ENCODE measurements around the gene GOLGA6A. TPM values are rescaled to one million over a fixed set of nuclear protein-coding genes. Genes with fewer than 3 reads are reported as not detected.

GOLGA6A gene
- total and polyA plus RNA-seq, 9 of the 15 experiments (the other 6 are each of a cell fraction or from before 2014, with no cell fraction given): not detected

GRCh38 chr15:74040109-74040850 lies 42.1 kb downstream of the GOLGA6A start (continued):
- TF ChIP-seq ZBTB40 (IDR thresholded peaks at IDR 0.05) (no peak), ZBTB40 (CRISPR knock-in tag; IDR thresholded peaks at IDR 0.05) (no peak), ATF7 (IDR thresholded peaks at IDR 0.05) (no peak), NR2F6 (CRISPR knock-in tag; IDR thresholded peaks at IDR 0.05) (no peak), TSC22D4 (tag; IDR thresholded peaks at IDR 0.05) (no peak), ZBTB8A (IDR thresholded peaks at IDR 0.05; ENCODE audit: partially characterized antibody) (no peak), RBM15 (IDR thresholded peaks at IDR 0.05; ENCODE audit: insufficient read depth, low read length) (no peak), CEBPB (tag; IDR thresholded peaks at IDR 0.05) (no peak), ZNF318 (IDR thresholded peaks at IDR 0.05; ENCODE audit: borderline replicate concordance in 1 of 2, low read depth in 1 of 2) (no peak), CXXC5 (CRISPR knock-in tag; IDR thresholded peaks at IDR 0.05) (no peak)

Measured in K562 (cell line).